PC-9 (cell line): ENCODE data around the gene MX2. TPM values are rescaled to one million over a fixed set of nuclear protein-coding genes. Genes with fewer than 3 reads are reported as not detected.

ENCODE experiments used
- BruUV-seq: library from RNA; stranded (reverse); fragments of 400-500 nt; replicated peaks from 2 replicates; lab custom pipeline; 2021; lab: Mats Ljungman, UMichigan
- CTCF ChIA-PET: fragments of 300-600 bp; sonication (Branson Sonifier 250); formaldehyde crosslinking; loops from one replicate; lab custom pipeline; 2022; ENCODE audit warnings: antibody characterized with exemption; lab: Charles Lee
- POLR2A ChIA-PET: fragments of 300-600 bp; sonication (Branson Sonifier 250); formaldehyde crosslinking; loops from one replicate; lab custom pipeline; 2022; ENCODE audit warnings: antibody characterized with exemption; ENCODE audit not compliant: unreplicated experiment; lab: Charles Lee
- DNase-seq, 2 experiments: peaks; one replicate each; pipeline versions ENCODE4 v3.0.0 to v3.0.0-alpha.2; 2015 to 2022; ENCODE audit warnings: mixed read lengths in 1 of 2
- H2AFZ ChIP-seq: fragments of 200-600 bp; sonication (generic); 2 replicates; pipeline ENCODE4 v1.8.1; 2017; ENCODE audit warnings: antibody characterized with exemption
- H3F3A ChIP-seq: fragments of 200-600 bp; sonication (generic); 2 replicates; pipeline ENCODE4 v1.8.1; 2017; ENCODE audit warnings: antibody characterized with exemption, mild to moderate bottlenecking, low read depth; ENCODE audit not compliant: insufficient read depth
- H3K27ac ChIP-seq: fragments of 200-600 bp; sonication (generic); 2 replicates; pipeline ENCODE4 v1.6.1; 2016; ENCODE audit warnings: mixed run types
- H3K27me3 ChIP-seq: fragments of 200-600 bp; sonication (generic); 2 replicates; pipeline ENCODE4 v1.6.1; 2016; ENCODE audit warnings: low read depth, mixed run types; ENCODE audit not compliant: insufficient read depth
- H3K36me3 ChIP-seq: fragments of 200-600 bp; sonication (generic); 2 replicates; pipeline ENCODE4 v1.6.1; 2016; ENCODE audit warnings: low read depth, mixed run types
- H3K4me1 ChIP-seq: fragments of 200-600 bp; sonication (generic); replicated peaks from 2 replicates; pipeline ENCODE4 v1.6.1; 2016; ENCODE audit warnings: mixed run types; ENCODE audit not compliant: insufficient read depth
- H3K4me2 ChIP-seq: fragments of 200-600 bp; sonication (generic); 2 replicates; pipeline ENCODE4 v1.6.1; 2017; ENCODE audit warnings: mixed run types
- H3K4me3 ChIP-seq: fragments of 200-600 bp; sonication (generic); 2 replicates; pipeline ENCODE4 v1.6.1; 2016; ENCODE audit warnings: mixed run types
- H3K79me2 ChIP-seq: fragments of 200-600 bp; sonication (generic); 2 replicates; pipeline ENCODE4 v1.6.1; 2017; ENCODE audit warnings: low read depth, mixed run types
- H3K9me2 ChIP-seq: fragments of 200-600 bp; sonication (generic); 2 replicates; pipeline ENCODE4 v1.8.1; 2017; ENCODE audit warnings: mild to moderate bottlenecking; ENCODE audit not compliant: insufficient read depth
- H3K9me3 ChIP-seq: fragments of 200-600 bp; sonication (generic); 2 replicates; pipeline ENCODE4 v1.8.1; 2016; ENCODE audit warnings: low read depth; ENCODE audit not compliant: insufficient read depth
- H4K20me1 ChIP-seq: fragments of 200-600 bp; sonication (generic); 2 replicates; pipeline ENCODE4 v1.8.1; 2017; ENCODE audit not compliant: insufficient read depth
- EZH2 ChIP-seq: fragments of 200-600 bp; sonication (generic); IDR thresholded peaks from 2 replicates; pipeline ENCODE4 v1.8.0; 2017; ENCODE audit warnings: antibody characterized with exemption, low read depth
- intact Hi-C: fragments of 100-400 bp; cut with micrococcal nuclease; formaldehyde crosslinking; loops from one replicate; pipeline ENCODE4 v1.10.0; 2022; ENCODE audit not compliant: unreplicated experiment
- total RNA-seq: library from RNA; stranded (reverse); gene quantifications from 2 replicates; pipeline ENCODE4 v1.2.3, GENCODE V29; 2021
- TF ChIP-seq, protein P1 (sequence below): fragments of 200-600 bp; sonication (generic); conservative IDR thresholded peaks from 2 replicates; pipeline ENCODE4 v1.6.1; 2017; ENCODE audit warnings: mixed run types, antibody characterized with exemption, mild to moderate bottlenecking, moderate library complexity

Gene MX2
- total RNA-seq, 1 experiment from 2014 or later, result 2.5 TPM

DNA sequence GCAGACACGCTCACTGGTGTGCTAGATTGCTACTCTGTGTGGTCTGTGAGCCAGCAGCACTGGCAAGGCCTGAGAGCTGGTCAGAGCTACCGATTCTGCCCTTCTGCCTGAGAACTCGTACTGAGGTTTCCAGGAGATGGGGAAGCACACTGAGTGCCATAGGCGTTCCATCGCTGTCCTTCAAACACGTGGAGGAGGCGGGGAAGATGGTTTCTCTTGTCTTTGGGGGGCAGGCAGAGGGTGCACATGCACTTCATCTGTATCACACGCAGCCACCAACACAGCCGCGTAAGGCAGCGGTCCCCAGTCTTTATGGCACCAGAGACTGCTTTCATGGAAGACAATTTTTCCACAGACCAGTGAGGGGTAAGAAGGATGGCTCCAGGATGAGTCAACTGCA lies 40.4 kb downstream of the MX2 start:
- CTCF ChIA-PET, result no interaction called here
- Histone ChIP-seq H3K4me2 (no peak overlapping the region), H3K9me3 (no peaks in the 10 kb centered on the region), H3K36me3 (no peaks in the 10 kb centered on the region), H3K4me1 (peaks cover 6% of the 10 kb centered on the region), H3K9me2 (no peaks in the 10 kb centered on the region), H3K4me3 (no peak overlapping the region), H3F3A (peaks cover under 1% of the 10 kb centered on the region; the same call in 1 of the 2 replicates), H2AFZ (no peak overlapping the region), H3K27ac (no peak overlapping the region), H4K20me1 (no peaks in the 10 kb centered on the region), H3K79me2 (no peaks in the 10 kb centered on the region), H3K27me3 (no peaks in the 10 kb centered on the region)
- POLR2A ChIA-PET, result no interaction called here
- no peak for DNase-seq
- intact Hi-C loops, result no loop called here
- BruUV-seq, result no TSS peak
- TF ChIP-seq, protein P1, sequence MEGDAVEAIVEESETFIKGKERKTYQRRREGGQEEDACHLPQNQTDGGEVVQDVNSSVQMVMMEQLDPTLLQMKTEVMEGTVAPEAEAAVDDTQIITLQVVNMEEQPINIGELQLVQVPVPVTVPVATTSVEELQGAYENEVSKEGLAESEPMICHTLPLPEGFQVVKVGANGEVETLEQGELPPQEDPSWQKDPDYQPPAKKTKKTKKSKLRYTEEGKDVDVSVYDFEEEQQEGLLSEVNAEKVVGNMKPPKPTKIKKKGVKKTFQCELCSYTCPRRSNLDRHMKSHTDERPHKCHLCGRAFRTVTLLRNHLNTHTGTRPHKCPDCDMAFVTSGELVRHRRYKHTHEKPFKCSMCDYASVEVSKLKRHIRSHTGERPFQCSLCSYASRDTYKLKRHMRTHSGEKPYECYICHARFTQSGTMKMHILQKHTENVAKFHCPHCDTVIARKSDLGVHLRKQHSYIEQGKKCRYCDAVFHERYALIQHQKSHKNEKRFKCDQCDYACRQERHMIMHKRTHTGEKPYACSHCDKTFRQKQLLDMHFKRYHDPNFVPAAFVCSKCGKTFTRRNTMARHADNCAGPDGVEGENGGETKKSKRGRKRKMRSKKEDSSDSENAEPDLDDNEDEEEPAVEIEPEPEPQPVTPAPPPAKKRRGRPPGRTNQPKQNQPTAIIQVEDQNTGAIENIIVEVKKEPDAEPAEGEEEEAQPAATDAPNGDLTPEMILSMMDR, result no peak
- no peak for TF ChIP-seq EZH2

DNA sequence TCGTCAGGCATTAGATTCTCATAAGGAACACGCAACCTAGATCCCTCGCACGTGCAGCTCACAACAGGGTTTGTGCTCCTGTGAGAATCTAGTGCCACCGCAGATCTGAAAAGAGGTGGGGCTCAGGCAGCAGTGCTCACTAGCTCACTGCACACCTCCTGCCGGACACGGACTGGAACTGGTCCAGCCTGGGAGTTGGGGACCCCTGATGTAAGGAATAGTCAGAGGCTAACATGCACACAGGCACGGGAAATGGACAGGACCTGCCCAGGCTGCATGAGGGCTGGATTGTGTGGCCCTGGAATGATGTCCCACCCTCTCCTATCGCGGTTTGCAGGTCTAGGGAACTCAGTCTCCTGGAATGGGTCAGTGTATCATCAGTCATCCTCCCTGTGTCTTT lies 41.0 kb downstream of the MX2 start:
- H3K9me2 ChIP-seq, result no peaks in the 10 kb centered on the region
- H3K4me3 ChIP-seq, result no peak overlapping the region
- no peak overlapping the region for H3K4me2 ChIP-seq
- no peaks in the 10 kb centered on the region for H3K4me1 ChIP-seq
- DNase-seq, result no peak
- no peak overlapping the region for H2AFZ ChIP-seq
- H4K20me1 ChIP-seq, result no peaks in the 10 kb centered on the region
- ChIA-PET CTCF (no interaction called here), POLR2A (no interaction called here)
- intact Hi-C loops, result no loop called here
- no peak overlapping the region for H3K27ac ChIP-seq
- TF ChIP-seq, protein P1, result no peak
- no peak for TF ChIP-seq EZH2
- no peaks in the 10 kb centered on the region for H3K9me3 ChIP-seq
- H3K79me2 ChIP-seq, result no peaks in the 10 kb centered on the region
- no peaks in the 10 kb centered on the region for H3K36me3 ChIP-seq
- H3K27me3 ChIP-seq, result no peaks in the 10 kb centered on the region
- no TSS peak for BruUV-seq
- H3F3A ChIP-seq, result no peaks in the 10 kb centered on the region

DNA sequence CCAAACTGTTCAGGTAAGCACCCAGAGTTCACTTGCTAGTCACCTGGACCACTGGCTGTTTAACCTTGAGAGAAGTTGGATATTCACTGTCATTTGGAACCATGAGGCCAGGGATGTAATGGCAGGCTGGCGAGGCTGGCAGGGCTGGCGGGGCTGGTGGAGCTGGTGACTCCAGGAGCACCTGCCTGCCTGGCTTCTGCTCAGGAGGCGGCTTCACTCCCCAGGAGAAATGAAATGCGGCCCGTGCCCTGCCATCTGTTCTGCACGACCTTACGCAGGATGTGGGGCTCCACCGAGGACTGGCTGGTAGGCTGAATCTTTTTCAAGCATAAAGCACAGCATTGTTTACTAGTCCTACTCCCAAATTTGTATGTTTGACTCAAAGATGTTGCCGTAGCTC lies 41.5 kb downstream of the MX2 start:
- Histone ChIP-seq H3K4me1 (no peaks in the 10 kb centered on the region), H3K36me3 (no peaks in the 10 kb centered on the region), H3K4me2 (no peak overlapping the region), H3K9me3 (no peaks in the 10 kb centered on the region), H3K27ac (no peak overlapping the region), H2AFZ (no peak overlapping the region), H3K4me3 (no peak overlapping the region), H3K27me3 (no peaks in the 10 kb centered on the region), H3K9me2 (no peaks in the 10 kb centered on the region), H3F3A (no peaks in the 10 kb centered on the region), H3K79me2 (no peaks in the 10 kb centered on the region), H4K20me1 (no peaks in the 10 kb centered on the region)
- no TSS peak for BruUV-seq
- CTCF ChIA-PET, result no interaction called here
- intact Hi-C loops, result no loop called here
- no peak for TF ChIP-seq EZH2
- POLR2A ChIA-PET, result no interaction called here
- DNase-seq, result no peak

DNA sequence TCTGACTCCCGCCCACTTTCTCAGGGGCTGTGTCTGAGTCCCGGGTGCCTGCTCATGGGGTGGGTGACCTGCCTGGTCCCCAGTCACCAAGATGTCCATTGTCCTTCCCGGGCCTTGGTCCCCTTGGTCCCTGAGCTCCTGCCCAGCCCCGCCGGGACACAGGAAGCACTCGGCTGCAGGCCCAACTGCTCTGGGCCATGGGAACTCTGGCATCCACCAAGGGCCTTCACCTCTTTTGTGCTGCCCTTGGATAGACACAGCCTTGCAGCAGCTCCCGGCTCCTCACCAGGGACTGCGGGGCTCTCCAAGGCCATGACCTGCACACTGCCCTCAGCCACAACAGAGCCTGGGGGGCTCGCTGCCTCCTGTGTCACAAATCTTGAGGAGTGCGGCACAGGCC lies 42.1 kb downstream of the MX2 start:
- H3K36me3 ChIP-seq, result no peaks in the 10 kb centered on the region
- H3K9me3 ChIP-seq, result no peaks in the 10 kb centered on the region
- no peak overlapping the region for H3K4me2 ChIP-seq
- no peaks in the 10 kb centered on the region for H3K79me2 ChIP-seq
- POLR2A ChIA-PET, result no interaction called here
- no peak overlapping the region for H2AFZ ChIP-seq
- no peak for TF ChIP-seq EZH2
- TF ChIP-seq, protein P1, result no peak
- H3K4me3 ChIP-seq, result no peak overlapping the region
- H3F3A ChIP-seq, result no peaks in the 10 kb centered on the region
- no peaks in the 10 kb centered on the region for H3K9me2 ChIP-seq
- no peak overlapping the region for H3K27ac ChIP-seq
- no peaks in the 10 kb centered on the region for H3K4me1 ChIP-seq
- H4K20me1 ChIP-seq, result no peaks in the 10 kb centered on the region
- no peak for DNase-seq
- intact Hi-C loops, result no loop called here
- no peaks in the 10 kb centered on the region for H3K27me3 ChIP-seq
- CTCF ChIA-PET, result no interaction called here
- no TSS peak for BruUV-seq
